PC-9 (cell line): ENCODE results near the gene KDM4B. TPM values are rescaled to one million over a fixed set of nuclear protein-coding genes. Genes with fewer than 3 reads are reported as not detected.

Source experiments
- BruUV-seq: library from RNA; stranded (reverse); fragments of 400-500 nt; replicated peaks from 2 replicates; lab custom pipeline; 2021; lab: Mats Ljungman, UMichigan
- CTCF ChIA-PET: fragments of 300-600 bp; sonication (Branson Sonifier 250); formaldehyde crosslinking; loops from one replicate; lab custom pipeline; 2022; ENCODE audit warnings: antibody characterized with exemption; lab: Charles Lee
- POLR2A ChIA-PET: fragments of 300-600 bp; sonication (Branson Sonifier 250); formaldehyde crosslinking; loops from one replicate; lab custom pipeline; 2022; ENCODE audit warnings: antibody characterized with exemption; ENCODE audit not compliant: unreplicated experiment; lab: Charles Lee
- DNase-seq, 2 experiments: peaks; one replicate each; pipeline versions ENCODE4 v3.0.0 to v3.0.0-alpha.2; 2015 to 2022; ENCODE audit warnings: mixed read lengths in 1 of 2
- H2AFZ ChIP-seq: fragments of 200-600 bp; sonication (generic); 2 replicates; pipeline ENCODE4 v1.8.1; 2017; ENCODE audit warnings: antibody characterized with exemption
- H3F3A ChIP-seq: fragments of 200-600 bp; sonication (generic); 2 replicates; pipeline ENCODE4 v1.8.1; 2017; ENCODE audit warnings: antibody characterized with exemption, mild to moderate bottlenecking, low read depth; ENCODE audit not compliant: insufficient read depth
- H3K27ac ChIP-seq: fragments of 200-600 bp; sonication (generic); 2 replicates; pipeline ENCODE4 v1.6.1; 2016; ENCODE audit warnings: mixed run types
- H3K27me3 ChIP-seq: fragments of 200-600 bp; sonication (generic); 2 replicates; pipeline ENCODE4 v1.6.1; 2016; ENCODE audit warnings: low read depth, mixed run types; ENCODE audit not compliant: insufficient read depth
- H3K36me3 ChIP-seq: fragments of 200-600 bp; sonication (generic); 2 replicates; pipeline ENCODE4 v1.6.1; 2016; ENCODE audit warnings: low read depth, mixed run types
- H3K4me1 ChIP-seq: fragments of 200-600 bp; sonication (generic); replicated peaks from 2 replicates; pipeline ENCODE4 v1.6.1; 2016; ENCODE audit warnings: mixed run types; ENCODE audit not compliant: insufficient read depth
- H3K4me2 ChIP-seq: fragments of 200-600 bp; sonication (generic); 2 replicates; pipeline ENCODE4 v1.6.1; 2017; ENCODE audit warnings: mixed run types
- H3K4me3 ChIP-seq: fragments of 200-600 bp; sonication (generic); 2 replicates; pipeline ENCODE4 v1.6.1; 2016; ENCODE audit warnings: mixed run types
- H3K79me2 ChIP-seq: fragments of 200-600 bp; sonication (generic); 2 replicates; pipeline ENCODE4 v1.6.1; 2017; ENCODE audit warnings: low read depth, mixed run types
- H3K9me2 ChIP-seq: fragments of 200-600 bp; sonication (generic); 2 replicates; pipeline ENCODE4 v1.8.1; 2017; ENCODE audit warnings: mild to moderate bottlenecking; ENCODE audit not compliant: insufficient read depth
- H3K9me3 ChIP-seq: fragments of 200-600 bp; sonication (generic); 2 replicates; pipeline ENCODE4 v1.8.1; 2016; ENCODE audit warnings: low read depth; ENCODE audit not compliant: insufficient read depth
- H4K20me1 ChIP-seq: fragments of 200-600 bp; sonication (generic); 2 replicates; pipeline ENCODE4 v1.8.1; 2017; ENCODE audit not compliant: insufficient read depth
- CTCF ChIP-seq: fragments of 200-600 bp; sonication (generic); conservative IDR thresholded peaks from 2 replicates; pipeline ENCODE4 v1.6.1; 2017; ENCODE audit warnings: mixed run types, antibody characterized with exemption, mild to moderate bottlenecking, moderate library complexity
- EZH2 ChIP-seq: fragments of 200-600 bp; sonication (generic); IDR thresholded peaks from 2 replicates; pipeline ENCODE4 v1.8.0; 2017; ENCODE audit warnings: antibody characterized with exemption, low read depth
- intact Hi-C: fragments of 100-400 bp; cut with micrococcal nuclease; formaldehyde crosslinking; loops from one replicate; pipeline ENCODE4 v1.10.0; 2022; ENCODE audit not compliant: unreplicated experiment
- total RNA-seq: library from RNA; stranded (reverse); gene quantifications from 2 replicates; pipeline ENCODE4 v1.2.3, GENCODE V29; 2021

The KDM4B gene
- total RNA-seq, 1 experiment from 2014 or later, result 19.5 TPM

GRCh38 chr19:5022066-5022860 is 53.4 kb downstream of the KDM4B start:
- POLR2A ChIA-PET, result no interaction called here
- Histone ChIP-seq H4K20me1 (no peaks in the 10 kb centered on the region), H3K4me3 (no peak overlapping the region), H3K79me2 (no peaks in the 10 kb centered on the region), H3K4me1 (no peaks in the 10 kb centered on the region), H3K9me3 (no peaks in the 10 kb centered on the region), H3K36me3 (no peaks in the 10 kb centered on the region), H2AFZ (no peak overlapping the region), H3K4me2 (no peak overlapping the region), H3K27me3 (no peaks in the 10 kb centered on the region), H3K27ac (no peak overlapping the region), H3F3A (no peaks in the 10 kb centered on the region), H3K9me2 (no peaks in the 10 kb centered on the region)
- no peak for TF ChIP-seq CTCF
- no peak for TF ChIP-seq EZH2
- no TSS peak for BruUV-seq
- no peak for DNase-seq
- CTCF ChIA-PET, result no interaction called here
- intact Hi-C loops, result no loop called here

GRCh38 chr19:5023128-5023571 is 54.2 kb downstream of the KDM4B start:
- H3K79me2 ChIP-seq, result no peaks in the 10 kb centered on the region
- H3K9me2 ChIP-seq, result no peaks in the 10 kb centered on the region

GRCh38 chr19:5024282-5024681 is 55.4 kb downstream of the KDM4B start:
- ChIA-PET POLR2A (no interaction called here), CTCF (interaction anchor here (0.6 kb wide), 1 partner anchor 167 kb away, joined by 4 read pairs; no protein-coding TSS in a partner anchor)
- no peak overlapping the region for H3K4me2 ChIP-seq
- no peak overlapping the region for H2AFZ ChIP-seq
- no peaks in the 10 kb centered on the region for H3F3A ChIP-seq
- no peaks in the 10 kb centered on the region for H3K9me3 ChIP-seq
- H4K20me1 ChIP-seq, result peaks cover 2% of the 10 kb centered on the region; the same call in 1 of the 2 replicates
- H3K9me2 ChIP-seq, result no peaks in the 10 kb centered on the region
- H3K79me2 ChIP-seq, result no peaks in the 10 kb centered on the region
- intact Hi-C loops, result no loop called here
- TF ChIP-seq CTCF (no peak), EZH2 (no peak)
- no peak for DNase-seq
- no peaks in the 10 kb centered on the region for H3K4me1 ChIP-seq
- no TSS peak for BruUV-seq
- H3K27ac ChIP-seq, result no peak overlapping the region
- H3K4me3 ChIP-seq, result no peak overlapping the region
- no peaks in the 10 kb centered on the region for H3K27me3 ChIP-seq
- H3K36me3 ChIP-seq, result no peaks in the 10 kb centered on the region

More at GRCh38 chr19:5023128-5023571, 54.2 kb downstream of the KDM4B start:
- intact Hi-C loops, result no loop called here
- Histone ChIP-seq H3K36me3 (no peaks in the 10 kb centered on the region), H3K27ac (no peak overlapping the region), H3K9me3 (no peaks in the 10 kb centered on the region), H4K20me1 (no peaks in the 10 kb centered on the region), H2AFZ (no peak overlapping the region), H3K4me1 (no peaks in the 10 kb centered on the region), H3K27me3 (no peaks in the 10 kb centered on the region), H3K4me2 (no peak overlapping the region), H3K4me3 (no peak overlapping the region), H3F3A (no peaks in the 10 kb centered on the region)
- ChIA-PET POLR2A (no interaction called here), CTCF (no interaction called here)
- no TSS peak for BruUV-seq
- TF ChIP-seq EZH2 (no peak), CTCF (no peak)
- no peak for DNase-seq
